Measurements from ENCODE around the gene TPD52L1. TPM values are rescaled to one million over a fixed set of nuclear protein-coding genes. Genes with fewer than 3 reads are reported as not detected.

The TPD52L1 gene
- total and polyA plus RNA-seq, 2 of the 4 experiments (the other 2 are of a cell fraction), result 10.2 to 13.5 TPM

GRCh38 chr6:125142618-125143017 lies 11.0 kb upstream of the TPD52L1 start:
- dilution Hi-C loops (cut with HindIII; ENCODE audit: low sequenced_read_pairs, unreplicated experiment) (no loop called here), in situ Hi-C loops (cut with MboI; ENCODE audit: low sequenced_read_pairs) (no loop called here), intact Hi-C loops (cut with micrococcal nuclease) (no loop called here)
- H2AK5ac ChIP-seq (ENCODE audit: low read depth, low read length), result no peak overlapping the region
- no peak overlapping the region for H2BK20ac ChIP-seq (ENCODE audit: low read depth, low read length)
- POLR2A ChIA-PET (ENCODE audit: unreplicated experiment), result no interaction called here
- H2BK120ac ChIP-seq (ENCODE audit: low read depth, low read length), result no peak overlapping the region
- no peaks in the 10 kb centered on the region for H3K9me1 ChIP-seq (ENCODE audit: insufficient read depth, low read length)
- H2AFZ ChIP-seq (replicated peaks; ENCODE audit: low read length, poor library complexity), result no peak overlapping the region
- no peaks in the 10 kb centered on the region for H4K20me1 ChIP-seq (ENCODE audit: insufficient read depth, low read length)
- H3K4me2 ChIP-seq (ENCODE audit: low read depth, low read length), result no peak overlapping the region
- H3K79me1 ChIP-seq (ENCODE audit: low read depth in 1 of 2, low read length in 2 of 2), result no peaks in the 10 kb centered on the region
- H3K4me1 ChIP-seq (ENCODE audit: control insufficient read depth, insufficient read depth, low read length), result peaks cover 3% of the 10 kb centered on the region; the same call in 1 of the 2 replicates
- H3K14ac ChIP-seq (replicated peaks; ENCODE audit: low read depth, low read length), result no peak overlapping the region
- no peak for ATAC-seq (ENCODE audit: low read depth)
- WGBS, 2 experiments (ENCODE audit: extremely low coverage in 2 of 2, insufficient read length in 1 of 2), result no CpG with 5 or more reads among the region's 2 CpGs
- CTCF ChIA-PET, result no interaction called here
- H2AK9ac ChIP-seq (replicated peaks; ENCODE audit: low read depth, low read length, poor library complexity), result no peak overlapping the region
- no peak overlapping the region for H3K4me3 ChIP-seq (ENCODE audit: insufficient read depth, low read depth, low read length)
- no peak overlapping the region for H3K9ac ChIP-seq (ENCODE audit: low read depth, low read length)
- no peaks in the 10 kb centered on the region for H3K36me3 ChIP-seq (ENCODE audit: control insufficient read depth, insufficient read depth, low read length)
- H3K18ac ChIP-seq (ENCODE audit: low read depth, low read length), result no peak overlapping the region
- no peak overlapping the region for H3K27ac ChIP-seq (ENCODE audit: insufficient read depth, low read length)
- DNase-seq, result peak; percentile 11
- no peak overlapping the region for H2BK15ac ChIP-seq (ENCODE audit: low read depth, low read length)
- no peaks in the 10 kb centered on the region for H3K9me3 ChIP-seq (ENCODE audit: control insufficient read depth, insufficient read depth, low read length)
- no TSS peak for BruUV-seq (replicated peaks)
- no peak overlapping the region for H3K4ac ChIP-seq (ENCODE audit: low read depth, low read length)
- no peak overlapping the region for H3K23ac ChIP-seq (ENCODE audit: low read depth, low read length)
- H2BK5ac ChIP-seq (ENCODE audit: low read depth, low read length, poor library complexity, severe bottlenecking), result no peak overlapping the region
- H4K5ac ChIP-seq (ENCODE audit: low read depth, low read length), result no peak overlapping the region
- H3K27me3 ChIP-seq (ENCODE audit: control insufficient read depth, insufficient read depth, low read length), result no peaks in the 10 kb centered on the region
- H4K8ac ChIP-seq (ENCODE audit: low read depth in 2 of 2, low read length in 2 of 2), result no peak overlapping the region
- no peak for TF ChIP-seq MAZ (IDR thresholded peaks at IDR 0.05; ENCODE audit: borderline replicate concordance, low read depth, low read length)
- TF ChIP-seq USF2 (IDR thresholded peaks at IDR 0.05; ENCODE audit: low read depth, low read length), result no peak
- no peak for TF ChIP-seq RFX5 (IDR thresholded peaks at IDR 0.05; ENCODE audit: low read depth, low read length)
- no peak for TF ChIP-seq NFE2L2 (IDR thresholded peaks at IDR 0.05; ENCODE audit: low read depth, low read length)
- no peak for TF ChIP-seq ELK1 (IDR thresholded peaks at IDR 0.05; ENCODE audit: borderline replicate concordance, low read depth, low read length)
- no peak for TF ChIP-seq RCOR1 (IDR thresholded peaks at IDR 0.05; ENCODE audit: insufficient replicate concordance, low read length)
- no peak for TF ChIP-seq RAD21 (IDR thresholded peaks at IDR 0.05; ENCODE audit: low read length)
- no peak for TF ChIP-seq BHLHE40 (IDR thresholded peaks at IDR 0.05; ENCODE audit: low read depth, low read length)
- no peak for TF ChIP-seq SMC3 (IDR thresholded peaks at IDR 0.05; ENCODE audit: low read depth, low read length)
- TF ChIP-seq CHD1 (IDR thresholded peaks at IDR 0.05; ENCODE audit: low read depth, low read length), result no peak
- TF ChIP-seq CEBPB (IDR thresholded peaks at IDR 0.05; ENCODE audit: low read depth, low read length), result no peak
- no peak overlapping the region for H3K56ac ChIP-seq (ENCODE audit: extremely low read depth, insufficient read depth, low read length)
- H4K91ac ChIP-seq (ENCODE audit: insufficient read depth, low read depth, low read length), result no peak overlapping the region

All from IMR-90 (cell line).